HuH-7.5 (cell line): ENCODE measurements around the gene ZNF580.

ENCODE experiments used
- DNase-seq: peaks from one replicate; pipeline ENCODE4 v3.0.0; 2011; ENCODE audit warnings: low spot score

ZNF580 gene, protein sequence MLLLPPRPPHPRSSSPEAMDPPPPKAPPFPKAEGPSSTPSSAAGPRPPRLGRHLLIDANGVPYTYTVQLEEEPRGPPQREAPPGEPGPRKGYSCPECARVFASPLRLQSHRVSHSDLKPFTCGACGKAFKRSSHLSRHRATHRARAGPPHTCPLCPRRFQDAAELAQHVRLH

DNA sequence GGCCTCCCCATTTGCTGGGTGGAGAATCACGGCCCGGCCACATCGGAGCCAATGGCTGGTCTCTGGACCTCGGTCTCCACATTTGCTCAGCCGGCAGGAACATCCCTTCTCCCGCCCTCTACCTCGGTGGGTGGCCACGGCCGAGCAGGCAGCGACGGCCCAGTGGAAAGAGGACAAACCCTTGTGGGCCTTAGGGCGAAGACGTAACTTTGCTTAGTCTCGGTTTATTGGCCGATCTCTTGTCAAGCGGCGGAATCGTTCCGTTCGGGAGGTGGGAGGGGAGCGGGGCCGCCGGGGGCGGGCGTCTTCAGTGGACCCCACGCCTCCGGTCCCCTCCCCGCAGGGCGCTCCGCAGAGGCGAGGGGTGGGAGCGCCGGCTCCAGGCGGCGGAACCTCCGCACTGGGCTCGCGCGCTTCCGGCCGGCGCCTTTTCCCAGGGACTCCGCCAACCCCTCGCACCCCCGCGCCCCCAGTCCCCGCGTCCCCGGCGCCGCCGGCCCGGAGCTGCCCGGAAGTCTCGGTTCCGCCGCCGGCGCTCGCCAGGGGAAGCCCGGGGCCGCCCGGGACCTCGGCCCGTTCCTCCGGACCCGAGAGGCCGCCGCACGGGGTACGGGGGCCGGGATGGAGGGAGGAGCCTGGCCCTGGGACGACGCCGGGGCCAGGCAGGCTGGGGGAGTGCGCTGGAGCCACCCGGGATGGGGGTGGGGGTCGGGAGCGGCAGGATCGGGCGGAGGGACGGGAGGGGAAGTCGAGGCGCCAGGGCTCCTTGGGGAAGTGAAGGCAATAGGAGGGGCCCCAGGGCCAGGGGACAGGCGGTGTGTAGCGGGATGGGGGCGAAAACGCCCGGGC is at the start of gene ZNF580:
Gene ZNF580 (plus strand): TSS at position 426 of the 849 bp plus-strand sequence. CDS start 1,507 bp downstream, outside the sequence.
- DNase-seq, result peak; percentile 77

DNA sequence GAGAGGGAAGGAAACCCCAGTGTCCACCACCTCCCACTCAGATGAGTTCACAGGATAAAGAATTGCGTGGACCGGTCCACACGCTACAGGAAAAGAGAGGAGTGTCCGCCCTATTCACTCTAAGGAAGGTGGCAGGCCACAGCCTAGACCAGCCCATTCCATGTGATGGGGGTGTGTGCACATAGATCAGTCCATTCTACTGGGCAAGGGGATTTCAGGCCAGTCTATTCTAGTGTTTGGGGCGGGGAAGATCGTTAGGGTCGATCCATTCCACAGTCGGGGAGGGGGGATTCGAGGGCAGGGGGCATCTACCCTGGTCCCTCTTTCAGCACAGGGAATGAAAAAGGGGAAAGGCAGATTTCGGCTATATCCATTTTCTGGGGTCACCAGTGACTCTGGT is 49.2 kb upstream of the ZNF580 start:
- no peak for DNase-seq

DNA sequence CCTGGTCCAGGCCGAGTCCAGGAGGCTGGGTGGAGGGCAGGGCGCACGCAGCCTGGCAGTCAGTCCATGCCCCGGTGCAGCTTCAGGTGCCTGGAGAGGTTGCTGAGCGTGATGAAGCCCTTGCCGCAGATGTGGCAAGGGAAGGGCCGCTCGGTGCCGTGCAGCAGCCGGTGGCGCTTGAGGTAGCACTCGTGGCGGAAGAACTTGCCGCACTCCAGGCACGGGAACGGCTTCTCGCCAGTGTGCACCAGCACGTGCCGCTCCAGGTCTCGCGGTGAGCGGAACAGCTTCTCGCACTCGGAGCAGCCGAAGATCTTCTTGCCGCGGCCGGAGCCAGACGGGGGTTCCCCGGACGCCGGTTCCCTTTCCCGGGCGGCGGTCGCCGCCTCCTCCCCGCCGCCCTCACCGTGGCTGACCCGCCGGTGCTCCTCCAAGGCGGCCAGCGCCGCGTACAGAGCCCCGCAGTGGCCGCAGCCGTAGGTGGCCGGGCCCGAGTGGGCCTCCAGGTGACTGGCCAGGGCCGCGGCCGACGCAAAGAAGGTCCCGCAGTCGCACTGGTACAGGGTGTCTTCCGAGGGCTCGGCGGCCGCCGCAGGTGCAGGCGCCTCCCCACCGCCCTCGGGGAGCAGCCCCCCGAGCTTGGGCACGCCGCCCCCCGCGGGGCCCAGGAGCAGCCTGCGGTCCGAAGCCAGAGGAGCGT is 48.3 kb upstream of the ZNF580 start:
- no peak for DNase-seq

DNA sequence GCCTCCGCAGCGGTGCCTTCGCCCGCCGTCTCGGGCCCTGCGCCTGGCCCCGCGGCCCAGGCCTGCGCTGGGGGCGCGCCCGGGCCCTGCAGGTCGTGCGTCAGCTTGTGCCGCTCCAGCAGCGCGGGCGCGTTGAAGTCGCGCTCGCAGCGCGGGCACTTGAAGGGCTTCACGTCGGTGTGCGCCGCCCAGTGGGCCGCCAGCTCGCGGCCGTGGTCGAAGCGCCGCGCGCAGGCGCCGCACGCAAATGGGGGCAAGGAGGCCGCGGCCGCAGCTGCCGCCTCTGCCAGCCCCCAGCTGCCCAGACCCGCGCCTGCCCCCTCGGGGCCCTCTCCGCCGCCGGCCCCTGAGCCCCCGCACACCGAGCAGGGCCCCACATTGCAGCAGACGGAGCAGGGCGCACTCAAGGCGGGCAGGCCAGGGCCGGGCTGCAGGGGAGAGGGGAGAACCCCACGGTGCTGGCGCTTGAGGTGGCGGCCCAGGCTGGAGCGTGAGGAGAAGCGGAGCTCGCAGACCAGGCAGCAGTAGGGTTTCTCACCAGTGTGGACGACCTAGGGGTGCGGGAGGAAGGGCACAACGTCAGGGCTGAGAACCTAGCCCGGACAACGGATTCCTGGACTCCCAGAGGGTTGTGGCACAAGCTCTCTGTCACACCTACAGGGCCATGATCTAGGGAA is 47.6 kb upstream of the ZNF580 start:
- DNase-seq, result no peak

DNA sequence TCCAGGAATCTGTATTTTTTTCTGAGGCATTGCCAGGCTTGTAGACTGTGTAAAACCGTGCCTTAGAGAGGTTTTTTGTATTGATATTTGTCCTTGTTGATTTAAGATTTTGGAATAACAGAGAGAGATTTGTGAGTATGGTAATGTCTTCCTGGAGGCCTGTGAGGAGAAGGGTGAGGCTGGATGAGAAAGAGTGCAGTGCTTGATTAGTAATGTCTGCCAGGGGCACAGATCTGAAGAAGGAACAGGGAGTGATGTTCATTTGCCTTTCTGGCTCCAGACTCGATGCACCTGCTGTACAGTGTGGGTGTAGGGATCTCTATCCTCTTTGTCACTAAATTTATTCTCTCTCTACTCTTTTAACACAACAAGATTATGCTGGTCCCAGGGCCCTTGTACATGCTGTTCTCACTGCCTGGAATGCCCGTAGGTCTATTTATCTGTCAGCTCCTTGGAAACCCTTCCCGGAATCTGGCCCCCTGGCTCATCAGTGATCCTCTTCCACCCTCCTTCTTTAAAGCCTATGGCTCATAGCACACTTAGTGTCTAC is 45.7 kb upstream of the ZNF580 start:
- DNase-seq, result no peak

DNA sequence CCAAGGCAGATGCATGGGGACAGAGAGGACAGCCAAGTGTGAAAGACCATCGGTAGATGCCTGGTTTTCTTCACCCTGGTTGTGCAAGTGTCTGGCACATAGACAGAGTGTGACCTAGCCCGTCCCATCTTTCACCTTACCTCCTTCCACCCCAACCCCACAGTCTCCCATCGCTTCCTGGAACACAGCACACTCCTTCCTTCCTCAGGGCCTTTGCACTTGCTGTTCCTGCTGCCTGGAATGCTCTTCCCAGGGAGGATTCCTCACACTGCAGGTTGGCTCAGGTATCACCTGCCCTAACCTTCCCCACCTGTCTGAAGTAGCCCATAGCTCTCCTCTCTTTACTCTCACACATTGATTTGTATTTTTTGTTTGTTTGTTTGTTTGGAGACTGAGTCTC is 44.5 kb upstream of the ZNF580 start:
- DNase-seq, result no peak

DNA sequence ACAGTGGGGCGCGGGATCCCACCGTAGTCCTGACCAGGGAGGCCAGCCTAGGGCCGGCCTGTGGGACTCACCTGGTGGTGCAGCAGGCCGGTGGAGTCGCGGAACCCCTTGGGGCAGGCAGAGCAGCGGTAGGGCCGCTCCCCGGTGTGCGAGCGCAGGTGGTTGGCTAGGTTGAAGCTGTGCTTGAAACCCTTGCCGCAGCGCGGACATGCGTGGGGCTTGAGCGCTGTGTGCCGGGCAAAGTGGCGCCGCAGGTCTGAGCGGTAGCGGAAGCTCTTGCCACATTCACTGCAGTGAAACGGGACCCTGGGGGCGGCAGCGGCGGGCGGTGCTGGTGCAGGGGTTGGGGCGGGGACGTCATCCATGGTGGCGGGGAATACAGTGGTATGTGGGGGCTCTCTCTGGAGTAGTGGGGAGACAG is 43.3 kb upstream of the ZNF580 start:
- no peak for DNase-seq

DNA sequence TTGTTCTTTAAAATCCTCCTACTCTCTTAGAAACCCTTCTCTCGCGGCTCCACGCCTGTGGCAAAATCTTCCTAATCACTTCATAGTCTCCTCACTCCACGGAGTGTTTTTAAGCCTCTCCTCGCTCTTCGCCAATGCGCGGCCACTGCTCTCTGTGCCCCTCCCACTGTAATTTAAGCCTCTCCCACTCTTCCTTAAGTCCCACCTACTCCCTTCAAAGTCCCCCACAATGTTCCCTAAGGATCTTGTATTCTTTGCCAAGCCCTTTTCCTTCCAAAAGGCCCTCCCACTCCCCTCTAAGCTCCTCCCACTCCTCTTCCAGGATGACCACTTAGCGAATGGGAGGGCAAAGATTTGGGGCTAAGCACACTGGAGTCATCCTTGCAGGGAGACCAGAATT is 42.8 kb upstream of the ZNF580 start:
- DNase-seq, result no peak

DNA sequence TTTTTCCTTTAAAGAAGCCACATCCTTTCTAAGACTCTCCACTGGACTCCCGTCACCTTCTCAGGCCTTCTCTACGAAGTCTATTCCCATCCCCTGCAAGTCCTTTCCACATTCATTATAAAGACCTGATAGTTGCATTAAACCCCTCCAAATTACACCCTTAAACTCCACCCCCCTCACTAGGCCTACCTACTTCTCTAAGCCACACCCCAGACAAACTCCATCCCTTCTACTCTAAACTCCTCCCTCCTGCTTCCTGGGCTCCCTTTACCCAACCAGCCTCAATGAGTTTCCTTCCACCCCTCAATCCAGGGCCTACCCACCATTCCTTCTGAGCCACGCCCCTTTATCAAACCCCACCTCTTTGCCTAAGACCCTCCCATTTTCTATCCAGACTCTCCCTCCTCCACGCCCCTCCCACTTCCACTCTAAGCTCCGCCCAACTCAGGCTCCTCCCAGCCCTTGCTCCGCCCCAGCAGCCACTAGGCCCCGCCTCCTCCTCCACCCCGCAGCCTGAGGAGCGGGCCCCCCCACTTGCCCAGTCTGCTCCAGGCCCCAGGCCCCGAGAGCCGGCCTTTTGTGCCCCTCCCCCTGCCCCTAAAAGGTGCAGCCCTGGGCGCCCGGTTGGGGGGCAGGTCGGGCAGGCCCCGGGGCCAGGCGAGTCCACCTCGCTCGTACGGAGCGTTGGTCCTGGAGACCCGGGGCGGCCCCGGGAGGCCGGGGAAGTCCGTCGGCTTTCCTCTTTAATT is 41.9 kb upstream of the ZNF580 start:
- peak; percentile 95 for DNase-seq

DNA sequence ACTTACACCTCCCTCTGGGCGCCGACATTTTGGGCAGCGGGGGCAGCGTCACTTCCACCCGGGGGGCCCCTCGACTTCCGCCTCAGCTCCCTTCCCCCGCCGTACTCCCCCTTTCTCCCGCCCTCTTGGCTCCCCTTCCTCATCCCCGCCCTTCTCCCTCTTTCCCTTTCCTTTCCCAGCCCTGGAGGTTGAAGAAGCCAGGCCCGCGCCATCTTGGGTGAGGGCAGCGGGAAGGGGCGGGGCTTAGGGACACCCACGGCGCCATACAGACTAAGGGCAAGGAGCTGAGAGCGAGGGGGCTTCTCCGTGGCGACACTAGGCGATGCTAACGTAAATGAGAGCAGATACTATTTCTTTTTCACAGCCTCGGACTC is 41.3 kb upstream of the ZNF580 start, which contains the start of gene FIZ1:
Gene FIZ1 (minus strand): TSS at position 50 of the 374 bp plus-strand sequence. CDS start 1,652 bp downstream, outside the sequence.
- DNase-seq, result peak; percentile 98

DNA sequence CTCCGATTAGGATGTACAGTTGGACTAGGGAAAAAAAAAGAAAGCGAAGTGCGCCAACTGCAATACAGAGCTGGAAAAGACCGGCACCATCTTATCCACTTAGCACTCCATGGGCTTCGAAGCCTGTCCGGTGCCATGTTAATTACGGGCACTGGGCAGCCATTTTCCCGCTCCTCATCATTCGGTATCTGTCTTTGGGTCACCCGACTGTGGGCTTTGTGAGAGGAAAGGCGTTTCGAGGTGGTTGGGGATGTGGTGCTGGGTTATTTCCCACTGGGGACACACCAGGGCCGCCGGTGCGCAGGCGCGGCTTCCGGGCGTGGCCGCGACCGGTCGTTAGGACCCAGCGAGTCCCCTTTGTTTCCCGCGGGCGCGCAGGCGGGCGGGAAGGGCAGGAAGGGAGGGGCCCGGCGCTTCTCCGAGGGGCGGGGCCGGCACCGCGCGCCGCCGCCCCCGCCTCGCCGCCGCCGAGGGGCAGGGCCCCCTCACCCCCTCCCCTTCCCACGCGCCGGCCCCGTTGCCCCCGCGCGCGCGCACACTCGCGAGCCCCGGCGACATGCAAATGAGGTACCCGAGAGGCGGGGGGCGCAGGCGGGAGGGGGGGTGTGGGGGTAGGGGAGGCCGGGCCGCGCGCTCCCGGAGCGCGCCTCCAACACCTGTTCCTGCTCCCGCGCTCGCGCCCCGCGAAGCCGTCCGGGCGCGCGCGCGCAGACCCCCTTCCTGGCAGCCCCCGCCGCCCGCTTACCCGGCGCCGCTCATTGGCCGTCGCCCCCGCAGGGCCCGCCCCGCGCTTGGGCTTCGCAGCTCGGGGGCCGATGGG is 40.8 kb upstream of the ZNF580 start, which contains the start of gene ZNF524:
Gene ZNF524 (plus strand): TSS at position 447 of the 820 bp plus-strand sequence. CDS start 1,825 bp downstream, outside the sequence.
- peak; percentile 95 for DNase-seq

DNA sequence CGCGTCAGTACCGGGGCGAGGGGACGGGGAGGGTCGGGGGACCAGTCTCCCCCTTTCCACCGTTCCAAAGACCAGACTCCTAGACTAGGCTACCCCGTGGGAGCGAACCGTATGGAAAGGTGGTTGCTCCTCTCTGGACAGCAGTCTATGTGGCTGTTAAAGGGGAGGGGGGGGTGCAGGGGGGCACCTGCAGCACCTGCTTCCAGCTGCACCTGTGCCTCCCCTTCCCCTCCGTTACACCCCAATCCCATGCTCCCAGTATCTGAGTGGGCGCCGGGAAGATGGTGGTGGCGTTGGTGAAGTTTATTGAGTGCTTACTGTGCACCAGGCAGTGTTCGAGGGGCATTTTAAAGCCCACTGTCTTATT is 40.2 kb upstream of the ZNF580 start:
- DNase-seq, result no peak

DNA sequence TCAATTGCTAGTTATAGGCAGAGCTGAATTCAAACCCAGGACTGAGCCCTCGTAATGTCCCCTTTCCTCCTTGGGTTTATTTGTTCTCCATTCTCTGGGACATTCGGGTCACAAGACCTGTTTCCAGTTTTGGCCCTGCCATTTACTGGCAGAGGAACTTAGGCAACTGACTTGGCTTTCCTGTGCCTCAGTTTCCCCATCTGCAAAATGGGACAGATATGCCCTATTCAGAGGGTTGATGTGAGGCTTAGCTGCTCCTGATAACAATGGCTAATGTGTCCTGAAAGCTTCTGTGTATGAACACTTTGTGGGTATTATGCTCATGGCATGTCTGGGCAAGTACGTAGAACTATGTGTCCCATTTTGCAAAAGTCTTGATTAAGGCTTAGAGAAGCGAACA is 39.7 kb upstream of the ZNF580 start:
- no peak for DNase-seq

DNA sequence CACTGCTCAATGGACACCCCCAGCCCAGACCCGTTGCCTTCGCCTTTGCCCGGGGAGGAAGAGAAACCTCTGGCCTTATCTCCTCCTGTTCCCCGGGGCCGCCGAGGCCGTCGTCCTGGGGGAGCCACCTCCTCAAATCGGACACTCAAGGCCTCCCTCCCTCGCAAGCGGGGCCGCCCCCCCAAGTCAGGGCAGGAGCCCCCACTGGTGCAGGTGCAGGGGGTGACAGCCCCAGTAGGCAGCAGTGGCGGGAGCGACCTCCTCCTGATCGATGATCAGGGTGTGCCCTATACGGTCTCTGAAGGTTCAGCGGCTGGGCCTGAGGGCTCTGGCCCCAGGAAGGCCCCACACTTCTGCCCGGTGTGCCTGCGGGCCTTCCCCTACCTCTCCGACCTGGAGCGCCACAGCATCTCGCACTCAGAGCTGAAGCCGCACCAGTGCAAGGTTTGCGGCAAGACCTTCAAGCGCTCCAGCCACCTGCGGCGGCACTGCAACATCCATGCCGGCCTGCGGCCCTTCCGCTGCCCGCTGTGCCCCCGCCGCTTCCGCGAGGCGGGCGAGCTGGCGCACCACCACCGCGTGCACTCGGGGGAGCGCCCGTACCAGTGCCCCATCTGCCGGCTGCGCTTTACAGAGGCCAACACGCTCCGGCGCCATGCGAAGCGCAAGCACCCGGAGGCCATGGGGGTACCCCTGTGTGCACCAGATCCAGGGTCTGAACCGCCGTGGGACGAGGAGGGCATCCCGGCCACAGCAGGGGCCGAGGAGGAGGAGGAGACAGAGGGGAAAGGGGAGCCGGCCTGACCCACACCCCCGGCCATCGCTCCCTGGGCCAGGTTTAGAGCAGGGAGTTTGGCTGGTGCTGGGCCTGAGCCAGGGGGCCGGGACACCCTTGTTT is 38.4 kb upstream of the ZNF580 start:
- no peak for DNase-seq

DNA sequence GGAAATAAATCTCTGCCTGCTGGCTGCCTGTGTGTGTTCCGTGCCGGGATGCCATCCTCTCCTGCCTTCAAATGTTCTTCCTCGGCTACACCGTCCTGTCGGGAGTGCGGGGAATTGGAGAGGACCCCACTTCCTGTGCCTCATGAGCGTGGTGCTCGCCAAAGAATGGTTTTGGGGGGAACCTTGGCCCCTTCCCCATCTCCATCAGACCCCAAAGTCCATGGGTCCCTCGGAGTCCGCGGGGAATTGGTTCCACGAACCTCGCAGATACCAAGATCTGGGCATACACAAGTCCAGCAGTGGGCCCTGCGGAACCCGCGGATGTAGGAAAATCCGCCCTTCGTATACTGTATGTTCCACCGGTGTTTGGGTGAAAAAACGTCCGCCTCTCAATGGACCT is 37.7 kb upstream of the ZNF580 start:
- DNase-seq, result no peak

DNA sequence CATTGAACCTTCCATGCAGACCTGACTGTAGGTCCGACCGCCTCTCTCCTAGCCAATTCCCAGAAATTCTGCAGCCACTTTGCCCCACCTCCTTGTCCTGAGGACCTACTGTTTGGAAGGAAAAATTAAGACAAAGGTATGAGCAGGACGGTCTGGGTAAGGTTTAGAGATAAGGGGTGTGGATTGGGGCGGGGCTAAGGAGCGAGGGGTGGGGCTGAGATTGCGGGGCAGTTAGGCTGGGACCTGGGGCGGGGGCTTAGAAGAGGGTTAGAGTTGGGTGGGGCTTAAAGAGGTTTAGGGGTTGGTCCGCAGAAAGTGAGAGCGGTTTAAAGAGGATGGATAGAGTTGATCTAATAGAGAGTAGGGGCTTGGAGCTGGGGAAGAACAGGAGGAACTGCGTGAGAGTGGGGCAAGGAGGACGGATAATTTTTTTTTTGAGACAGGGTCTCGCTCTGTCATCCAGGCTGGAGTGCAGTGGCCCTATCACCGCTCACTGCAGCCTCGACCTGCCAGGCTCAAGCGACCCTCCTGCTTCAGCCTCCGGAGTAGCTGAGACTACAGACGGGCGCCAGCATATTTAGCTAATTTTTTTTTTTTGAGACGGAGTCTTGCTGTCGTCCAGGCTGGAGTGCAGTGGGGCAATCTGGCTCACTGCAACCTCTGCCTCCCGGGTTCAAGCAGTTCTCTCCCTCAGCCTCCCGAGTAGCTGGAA is 37.1 kb upstream of the ZNF580 start:
- DNase-seq, result no peak

DNA sequence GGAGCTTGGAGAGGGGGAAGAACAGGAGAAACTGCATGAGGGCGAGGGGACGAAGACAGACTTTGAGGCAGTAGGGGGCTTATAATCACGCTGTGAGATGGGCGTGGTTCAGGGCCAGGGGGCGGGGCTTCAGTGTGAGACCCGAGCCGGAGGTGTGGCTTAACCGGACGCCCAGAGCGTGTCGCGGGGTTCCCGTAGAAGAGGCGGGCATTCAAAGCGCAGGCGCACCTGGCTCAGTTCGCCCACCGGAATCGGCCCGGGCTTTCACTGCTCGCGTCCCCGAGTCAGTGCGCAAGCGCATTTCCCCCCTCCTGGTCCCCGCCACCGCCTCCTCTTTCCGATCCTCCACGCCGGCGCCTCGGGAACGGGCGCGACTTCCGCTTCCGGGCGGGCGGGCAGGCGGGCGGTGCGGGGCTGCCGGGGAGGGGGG is 35.6 kb upstream of the ZNF580 start:
- DNase-seq, result peak; percentile 98

DNA sequence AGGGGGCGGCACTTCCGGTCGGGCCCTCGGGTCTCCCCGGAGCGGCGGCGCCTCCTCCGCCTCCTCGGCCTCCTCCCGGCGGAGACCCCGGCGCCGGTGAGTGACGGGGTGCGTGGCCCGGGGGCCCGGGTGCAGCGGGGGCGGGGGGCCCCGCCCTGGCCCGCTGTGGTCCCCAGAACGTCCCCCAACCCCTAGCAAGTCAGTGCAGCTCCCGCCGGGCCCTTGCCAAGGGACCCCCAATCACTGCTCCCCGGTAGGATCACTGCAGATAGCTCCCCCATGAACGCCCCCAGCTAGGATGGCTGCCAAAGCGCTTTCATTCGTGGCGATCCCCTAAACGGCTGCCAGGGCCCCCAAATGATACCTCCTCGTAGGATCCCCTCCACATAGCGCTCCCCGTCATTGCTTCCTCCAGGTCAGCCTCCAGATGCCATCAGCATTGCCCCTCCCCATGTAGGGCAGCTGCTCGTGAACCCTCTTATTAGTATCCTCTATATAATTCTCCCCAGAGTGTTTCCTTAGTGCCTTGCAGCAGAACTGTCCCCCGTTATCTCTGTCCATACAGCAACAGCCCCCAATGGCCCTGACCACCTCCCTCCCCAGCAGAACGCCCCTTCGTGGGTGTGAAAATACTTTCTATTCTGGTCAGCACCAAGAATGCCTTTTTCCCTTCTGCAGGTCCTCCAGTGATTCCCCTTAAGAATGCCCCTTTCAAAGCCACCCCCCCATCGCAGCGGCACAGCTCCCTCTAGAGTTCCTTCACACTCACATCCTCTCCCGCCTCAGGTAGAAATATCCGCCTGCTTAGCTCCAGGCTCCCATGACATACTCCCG is 34.9 kb upstream of the ZNF580 start, which contains the start of gene ZNF865:
Gene ZNF865 (plus strand): TSS at position 11 of the 834 bp plus-strand sequence. CDS start 7,972 bp downstream, outside the sequence.
- peak; percentile 93 for DNase-seq
